GM03348 (cell line): ENCODE results near the gene GPC3.

ENCODE experiments used
- DNase-seq: peaks from one replicate; pipeline ENCODE4 v3.0.0; 2012; ENCODE audit warnings: low spot score

The GPC3 gene

GRCh38 chrX:133840415-133840814 lies 145.0 kb downstream of the GPC3 start:
- DNase-seq, result no peak

GRCh38 chrX:133838761-133839676 lies 146.4 kb downstream of the GPC3 start:
- DNase-seq, result peak; percentile 39

GRCh38 chrX:133837091-133837490 lies 148.3 kb downstream of the GPC3 start:
- no peak for DNase-seq

- DNase-seq, result no peak
Measured at GRCh38 chrX:133836561-133836960, 148.8 kb downstream of the GPC3 start.

GRCh38 chrX:133834771-133835170 lies 150.6 kb downstream of the GPC3 start:
- DNase-seq, result no peak

GRCh38 chrX:133819546-133819945 lies 165.8 kb downstream of the GPC3 start:
- DNase-seq, result no peak

- no peak for DNase-seq
Measured at GRCh38 chrX:133818019-133818418, 167.4 kb downstream of the GPC3 start.

GRCh38 chrX:133815496-133815895 lies 169.9 kb downstream of the GPC3 start:
- no peak for DNase-seq

GRCh38 chrX:133813971-133814370 lies 171.4 kb downstream of the GPC3 start:
- peak; percentile 1 for DNase-seq

GRCh38 chrX:133812402-133812801 lies 173.0 kb downstream of the GPC3 start:
- DNase-seq, result no peak

- no peak for DNase-seq
Measured at GRCh38 chrX:133810925-133811324, 174.5 kb downstream of the GPC3 start.

GRCh38 chrX:133804072-133804471 lies 181.3 kb downstream of the GPC3 start:
- DNase-seq, result no peak

GRCh38 chrX:133796282-133796681 lies 189.1 kb downstream of the GPC3 start:
- no peak for DNase-seq

GRCh38 chrX:133794126-133794525 lies 191.3 kb downstream of the GPC3 start:
- peak; percentile 1 for DNase-seq

- no peak for DNase-seq
Measured at GRCh38 chrX:133793626-133794025, 191.8 kb downstream of the GPC3 start.

GRCh38 chrX:133792198-133792953 lies 193.0 kb downstream of the GPC3 start:
- DNase-seq, result peak; percentile 67

GRCh38 chrX:133789829-133790228 lies 195.6 kb downstream of the GPC3 start:
- DNase-seq, result no peak

GRCh38 chrX:133786382-133786781 lies 199.0 kb downstream of the GPC3 start:
- no peak for DNase-seq

GRCh38 chrX:133783274-133783673 lies 202.1 kb downstream of the GPC3 start:
- DNase-seq, result no peak

GRCh38 chrX:133781174-133781573 lies 204.2 kb downstream of the GPC3 start:
- no peak for DNase-seq

- peak; percentile 3 for DNase-seq
Measured at GRCh38 chrX:133776072-133776471, 209.3 kb downstream of the GPC3 start.

GRCh38 chrX:133774807-133775206 lies 210.6 kb downstream of the GPC3 start:
- no peak for DNase-seq

GRCh38 chrX:133771086-133771646 lies 214.2 kb downstream of the GPC3 start:
- DNase-seq, result no peak
